ENCODE measurements around the gene TPM4. TPM values are rescaled to one million over a fixed set of nuclear protein-coding genes. Genes with fewer than 3 reads are reported as not detected.

TPM4 gene
- total and polyA plus RNA-seq, 2 of the 13 experiments (the other 11 are each of a cell fraction or from before 2014, with no cell fraction given): 180 to 188 TPM

- no peak for TF ChIP-seq ZBTB10 (CRISPR knock-in tag; IDR thresholded peaks at IDR 0.05; ENCODE audit: borderline replicate concordance)
- peak; percentile 55 for TF ChIP-seq POLR2AphosphoS5 (IDR thresholded peaks at IDR 0.05; ENCODE audit: low read depth, low read length)
- TF ChIP-seq MATR3 (CRISPR knock-in tag; IDR thresholded peaks at IDR 0.05): no peak
- TF ChIP-seq SRF (IDR thresholded peaks at IDR 0.05; ENCODE audit: low read depth, low read length): peak; percentile 36; the same call in 1 of the 2 replicates
- TF ChIP-seq JUN (CRISPR knock-in tag; IDR thresholded peaks at IDR 0.05): no peak
- TF ChIP-seq TRIM22 (IDR thresholded peaks at IDR 0.05): no peak
- no peak; the same call in 1 of the 2 replicates for TF ChIP-seq HNF4A (CRISPR knock-in tag; IDR thresholded peaks at IDR 0.05)
- 0 out of 2 replicates have a peak, but pooled peaks have one; percentile 22 for TF ChIP-seq MTA1 (CRISPR knock-in tag; IDR thresholded peaks at IDR 0.05; ENCODE audit: borderline replicate concordance)
- no peak for TF ChIP-seq ZNF543 (CRISPR knock-in tag; IDR thresholded peaks at IDR 0.05)
- no peak for TF ChIP-seq ZSCAN29 (CRISPR knock-in tag; conservative IDR thresholded peaks at IDR 0.05)
- TF ChIP-seq ZNF724P (CRISPR knock-in tag; IDR thresholded peaks at IDR 0.05; ENCODE audit: borderline replicate concordance): peak; percentile 79
- TF ChIP-seq ZNF407 (CRISPR knock-in tag; IDR thresholded peaks at IDR 0.05; ENCODE audit: not compliant biosample characterization): no peak
- TF ChIP-seq ZNF280B (CRISPR knock-in tag; IDR thresholded peaks at IDR 0.05; ENCODE audit: borderline replicate concordance): peak; percentile 41; the same call in 1 of the 2 replicates
- TF ChIP-seq MIER3 (CRISPR knock-in tag; IDR thresholded peaks at IDR 0.05; ENCODE audit: borderline replicate concordance): peak; percentile 56
- peak; percentile 46; the same call in 1 of the 2 replicates for TF ChIP-seq NR2C2 (CRISPR knock-in tag; IDR thresholded peaks at IDR 0.05; ENCODE audit: borderline replicate concordance)
Observed at GRCh38 chr19:16111160-16111908, 35.0 kb downstream of the TPM4 start, which contains the start of gene RAB8A (continued).

Measured in HepG2 (cell line).